Motor neuron (in vitro differentiated cells): Measurements from ENCODE around the gene OCA2. TPM values are rescaled to one million over a fixed set of nuclear protein-coding genes. Genes with fewer than 3 reads are reported as not detected.
"Not testable (repeated sequence)": the region's sequence is repeated elsewhere in the genome, so short reads cannot be mapped to it uniquely, and the experiment has no call there.

Experiments used
- ATAC-seq, 8 experiments: fragments of 200-7000 bp; cut with Tn5 transposase; replicated peaks in 6 of 8; 2 replicates each; pipeline ENCODE4 v1.8.0; 2021; ENCODE audit warnings: mild to moderate bottlenecking in 8 of 8, moderate library complexity in 8 of 8
- H3K27ac ChIP-seq, 2 donors: fragments of 250-450 bp; sonication (Bioruptor Pico); 2 replicates each; pipeline ENCODE4 v1.9.0; 2021; ENCODE audit warnings: antibody characterized with exemption in 2 of 2, mild to moderate bottlenecking in 2 of 2, moderate library complexity in 1 of 2
- H3K4me1 ChIP-seq, 2 donors: fragments of 250-450 bp; sonication (Bioruptor Pico); replicated peaks in 1 of 2; 2 replicates each; pipeline ENCODE4 v1.6.1; 2021; ENCODE audit warnings: antibody characterized with exemption in 2 of 2, mild to moderate bottlenecking in 2 of 2, moderate library complexity in 1 of 2
- H3K4me3 ChIP-seq, 5 donors: fragments of 250-450 bp; sonication (Bioruptor Pico); 2 replicates each; pipeline ENCODE4 v1.9.0; 2021; ENCODE audit warnings: antibody characterized with exemption in 5 of 5, mild to moderate bottlenecking in 5 of 5, moderate library complexity in 4 of 5
- WGBS, 10 experiments: fragments of 450-650 bp; shearing (Covaris generic); methylation state at CpG; one replicate each; pipeline ENCODE4 v1.0.0; 2022; 5-methylcytosine and 5-hydroxymethylcytosine counted together
- in situ Hi-C, 9 experiments: fragments of 400-800 bp; cut with MboI; loops; one replicate each; pipeline ENCODE4 v1.15.0; 2021; ENCODE audit warnings: low sequenced_read_pairs in 9 of 9, low pct_unique_long_range_greater_than_20kb in 2 of 9; ENCODE audit not compliant: unreplicated experiment in 9 of 9
- total RNA-seq, 8 experiments: library from RNA; unstranded; fragments of 300-600 nt; gene quantifications; 2 replicates each; pipeline versions ENCODE4 v1.2.3 to v1.2.4, GENCODE V29; 2022

OCA2 gene
- total RNA-seq, 8 experiments from 2014 or later: 0.16 to 1.9 (median 0.29) TPM; not detected in 2

GRCh38 chr15:27956285-27956684 is 142.8 kb downstream of the OCA2 start:
- 44 to 90% (median 70%) methylated on average over 1 to 5 of the region's 8 CpGs; no CpG with 5 or more reads in 4 of the 10 experiments for WGBS, 10 experiments
- ATAC-seq: no peak
- Histone ChIP-seq H3K4me1 (peaks cover 5 to 9% of the 10 kb centered on the region in 2 donors), H3K27ac (no peak overlapping the region), H3K4me3 (no peak overlapping the region)
- in situ Hi-C loops: no loop called here

DNA sequence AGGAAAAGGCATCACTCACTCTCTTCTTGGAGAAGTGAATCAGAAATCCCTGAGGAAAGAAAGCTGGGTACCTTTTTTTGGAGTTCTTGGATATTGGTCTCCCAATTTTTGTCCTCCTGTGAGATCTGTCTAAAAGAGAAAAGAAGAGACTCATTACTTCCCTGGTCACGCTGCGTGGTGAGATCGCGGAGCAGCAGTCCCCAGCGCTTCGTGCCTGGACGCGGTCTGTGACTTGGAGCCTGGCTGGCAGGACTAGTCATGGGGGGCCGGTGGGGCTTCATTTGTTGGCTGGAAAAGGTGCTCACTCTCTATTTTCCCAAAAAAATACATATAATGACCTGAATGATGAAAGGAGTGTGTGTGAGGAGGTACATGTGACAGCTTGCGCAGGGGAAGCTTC is 144.0 kb downstream of the OCA2 start:
- no peak overlapping the region for H3K27ac ChIP-seq
- ATAC-seq: no peak
- 65 to 100% (median 97%) methylated on average over 1 to 10 of the region's 10 CpGs; no CpG with 5 or more reads in 2 of the 10 experiments for WGBS, 10 experiments
- peaks cover 5 to 9% of the 10 kb centered on the region in 2 donors for H3K4me1 ChIP-seq
- in situ Hi-C loops: no loop called here
- H3K4me3 ChIP-seq: no peak overlapping the region

- H3K27ac ChIP-seq, ATAC-seq, H3K4me3 ChIP-seq, in situ Hi-C loops, H3K4me1 ChIP-seq: not testable (repeated sequence)
- WGBS, 10 experiments: 55 to 100% (median 89%) methylated on average over 1 to 5 of the region's 6 CpGs
Measured at GRCh38 chr15:27952593-27952992, 146.5 kb downstream of the OCA2 start.

DNA sequence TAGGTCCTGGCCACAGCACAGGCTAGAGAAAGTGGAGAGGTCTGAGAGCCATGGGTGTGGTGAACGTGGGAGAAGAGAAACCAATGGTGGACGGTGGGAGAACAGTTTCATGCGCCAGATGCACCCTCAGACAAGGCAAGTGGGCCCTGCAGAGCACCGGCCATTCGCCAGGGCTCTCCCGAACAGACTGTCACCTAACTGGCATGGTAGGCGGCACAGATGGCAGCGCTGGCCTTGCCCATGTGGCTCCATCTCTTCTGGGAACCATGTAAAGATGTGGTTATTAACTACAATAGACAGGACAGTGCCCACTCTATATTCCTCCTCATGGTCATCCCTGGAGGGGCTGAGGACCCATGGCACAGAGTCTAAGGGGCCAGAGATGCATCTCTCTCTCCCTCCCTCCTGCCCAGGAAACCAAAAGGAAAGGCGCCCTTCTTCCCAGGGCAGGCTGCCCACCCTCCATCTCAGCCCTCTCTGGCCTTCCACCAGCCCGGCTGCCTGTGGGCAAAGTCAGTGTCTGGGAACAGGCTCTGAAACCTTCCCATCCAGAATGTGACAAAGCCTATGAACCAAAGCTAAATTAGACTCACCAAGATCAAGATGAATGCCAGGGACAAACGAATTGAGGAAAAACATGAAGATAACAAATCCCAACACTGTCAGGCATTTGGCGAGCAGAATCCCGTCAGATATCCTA is 147.8 kb downstream of the OCA2 start:
- Histone ChIP-seq H3K27ac (no peak overlapping the region), H3K4me1 (peaks cover 5 to 9% of the 10 kb centered on the region in 2 donors), H3K4me3 (no peak overlapping the region)
- in situ Hi-C loops: no loop called here
- 20 to 100% (median 80%) methylated on average over 1 to 9 of the region's 13 CpGs; no CpG with 5 or more reads in 2 of the 10 experiments for WGBS, 10 experiments
- no peak for ATAC-seq

- 20 to 100% (median 83%) methylated on average over 3 to 10 of the region's 10 CpGs; no CpG with 5 or more reads in 1 of the 10 experiments for WGBS, 10 experiments
- no peak overlapping the region for H3K4me3 ChIP-seq
- ATAC-seq: no peak
- in situ Hi-C loops: no loop called here
- H3K4me1 ChIP-seq: no peaks in the 10 kb centered on the region
- H3K27ac ChIP-seq: no peak overlapping the region
Measured at GRCh38 chr15:27949089-27949488, 150.0 kb downstream of the OCA2 start.

DNA sequence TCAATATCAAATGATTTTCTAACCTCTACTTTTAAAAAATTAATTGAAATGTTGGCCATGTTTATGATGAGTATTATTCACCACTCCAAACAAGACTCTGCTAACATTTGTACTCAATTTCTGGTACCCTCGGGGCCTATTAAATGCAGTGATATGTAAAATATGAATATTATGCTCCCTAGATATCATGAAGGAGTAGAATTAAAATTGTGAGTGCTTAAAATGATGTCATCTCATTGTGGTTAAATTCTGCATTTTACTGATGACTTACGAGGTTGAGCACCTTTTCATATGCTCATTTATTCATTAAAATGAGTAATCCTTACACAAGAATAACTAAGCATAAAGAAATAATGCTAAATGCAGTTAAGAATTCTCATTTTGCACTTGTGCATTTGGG is 159.9 kb downstream of the OCA2 start:
- no peak overlapping the region for H3K4me3 ChIP-seq
- peak in 2 of 8 experiments; percentile 44 to 58 for ATAC-seq
- H3K27ac ChIP-seq: no peak overlapping the region
- in situ Hi-C loops: no loop called here
- peaks cover 10 to 30% of the 10 kb centered on the region in 2 donors for H3K4me1 ChIP-seq
- WGBS, 10 experiments: 0 to 100% (median 38%) methylated on average over 1 to 2 of the region's 2 CpGs; no CpG with 5 or more reads in 1 of the 10 experiments

DNA sequence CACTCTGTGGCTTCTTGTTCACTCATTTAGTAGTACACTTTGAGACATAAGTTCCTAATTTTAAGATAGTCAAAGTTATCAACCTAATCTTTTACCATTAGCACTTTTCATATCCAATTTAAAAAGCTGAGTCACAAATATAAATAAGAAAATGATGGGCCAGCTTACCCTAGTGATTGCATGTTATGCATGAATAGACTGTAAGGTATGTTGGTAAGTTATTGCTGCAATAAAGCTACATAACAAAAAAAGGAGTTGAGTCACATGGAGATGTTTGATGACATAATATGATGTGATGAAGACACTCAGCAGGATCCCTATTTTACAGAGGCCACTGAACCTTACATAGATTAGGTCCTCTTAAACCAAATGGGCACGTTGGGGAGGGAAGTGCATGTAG is 161.3 kb downstream of the OCA2 start:
- Histone ChIP-seq H3K27ac (no peak overlapping the region), H3K4me1 (peaks cover 10 to 30% of the 10 kb centered on the region in 2 donors), H3K4me3 (no peak overlapping the region)
- in situ Hi-C loops: no loop called here
- ATAC-seq: no peak
- 0 to 83% (median 35%) methylated on average over 1 of the region's 1 CpG; no CpG with 5 or more reads in 6 of the 10 experiments for WGBS, 10 experiments

DNA sequence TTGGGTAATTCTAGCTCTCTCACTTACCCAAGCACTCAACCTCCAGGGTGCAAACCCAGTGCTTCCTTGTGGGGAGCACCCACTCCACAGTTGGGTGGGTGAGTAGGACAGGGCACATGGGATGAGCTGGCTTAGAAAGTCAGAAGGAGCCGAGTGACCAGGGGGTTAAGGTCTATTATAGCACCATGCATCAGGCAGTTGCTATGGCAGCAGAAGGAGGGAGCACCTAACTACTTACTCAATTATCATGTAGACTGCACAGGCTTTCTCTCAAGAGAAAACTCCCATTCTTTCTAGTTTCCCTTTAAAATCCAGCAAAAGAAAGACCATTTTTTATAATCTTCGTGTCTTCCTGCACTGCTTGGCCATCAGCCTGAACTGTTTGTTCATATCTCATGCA is 163.0 kb downstream of the OCA2 start:
- in situ Hi-C loops: no loop called here
- H3K27ac ChIP-seq: no peak overlapping the region
- peaks cover 10 to 30% of the 10 kb centered on the region in 2 donors for H3K4me1 ChIP-seq
- no peak overlapping the region for H3K4me3 ChIP-seq
- WGBS, 10 experiments: 0 to 40% (median 19%) methylated on average over 1 to 2 of the region's 2 CpGs; no CpG with 5 or more reads in 4 of the 10 experiments
- ATAC-seq: peak in 5 of 8 experiments; percentile 40 to 79 (median 76)

GRCh38 chr15:27935328-27935727 is 163.8 kb downstream of the OCA2 start:
- 0 to 100% (median 82%) methylated on average over 1 to 2 of the region's 4 CpGs; no CpG with 5 or more reads in 2 of the 10 experiments for WGBS, 10 experiments
- in situ Hi-C loops: no loop called here

GRCh38 chr15:27934782-27935181 is 164.3 kb downstream of the OCA2 start:
- H3K4me3 ChIP-seq: no peak overlapping the region
- no peak overlapping the region for H3K27ac ChIP-seq
- peaks cover 10 to 19% of the 10 kb centered on the region in 2 donors for H3K4me1 ChIP-seq
- 31 to 100% (median 80%) methylated on average over 1 to 8 of the region's 9 CpGs; no CpG with 5 or more reads in 1 of the 10 experiments for WGBS, 10 experiments
- in situ Hi-C loops: no loop called here
- peak in 1 of 8 experiments; percentile 47 for ATAC-seq

More at GRCh38 chr15:27935328-27935727, 163.8 kb downstream of the OCA2 start:
- Histone ChIP-seq H3K27ac (no peak overlapping the region), H3K4me3 (no peak overlapping the region), H3K4me1 (peaks cover 10 to 23% of the 10 kb centered on the region in 2 donors)
- no peak for ATAC-seq

- WGBS, 10 experiments: 49 to 98% (median 74%) methylated on average over 1 to 6 of the region's 6 CpGs
- no peak for ATAC-seq
- Histone ChIP-seq H3K4me1 (peaks cover 10 to 14% of the 10 kb centered on the region in 2 donors), H3K4me3 (no peak overlapping the region), H3K27ac (no peak overlapping the region)
- in situ Hi-C loops: no loop called here
Measured at GRCh38 chr15:27933562-27933961, 165.6 kb downstream of the OCA2 start.

- in situ Hi-C loops: no loop called here
- Histone ChIP-seq H3K4me3 (no peak overlapping the region), H3K4me1 (peaks cover 10 to 14% of the 10 kb centered on the region in 2 donors), H3K27ac (no peak overlapping the region)
- WGBS, 10 experiments: 7 to 100% (median 79%) methylated on average over 2 to 3 of the region's 3 CpGs; no CpG with 5 or more reads in 1 of the 10 experiments
- no peak for ATAC-seq
Measured at GRCh38 chr15:27932600-27932999, 166.5 kb downstream of the OCA2 start.

DNA sequence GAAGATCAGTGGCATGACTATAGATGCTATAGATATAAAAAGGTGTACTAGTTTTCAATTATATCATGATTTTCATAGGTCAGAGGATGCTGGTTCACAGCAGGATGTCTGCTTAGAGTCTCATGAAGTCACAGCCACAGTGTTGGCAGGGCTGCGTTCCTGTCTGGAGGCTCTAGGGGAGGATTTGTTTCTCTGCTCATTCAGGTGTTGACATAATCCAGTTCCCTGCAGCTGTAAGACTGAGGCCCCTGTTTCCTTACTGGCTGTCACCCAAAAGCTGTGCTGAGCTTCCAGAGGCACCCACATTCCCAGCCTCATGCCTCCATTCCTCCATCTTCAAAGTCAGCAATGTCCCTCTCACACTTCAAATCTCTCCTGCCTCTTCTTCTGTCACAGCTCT is 170.7 kb downstream of the OCA2 start:
- Histone ChIP-seq H3K4me1 (no peaks in the 10 kb centered on the region), H3K27ac (no peak overlapping the region), H3K4me3 (no peak overlapping the region)
- WGBS, 10 experiments: 17 to 100% (median 71%) methylated on average over 1 of the region's 1 CpG; no CpG with 5 or more reads in 6 of the 10 experiments
- in situ Hi-C loops: no loop called here
- no peak for ATAC-seq
